Measurements from ENCODE around the gene KIF5C.

- TF ChIP-seq SP2 (tag by site-specific recombination; IDR thresholded peaks at IDR 0.05), result no peak
- TF ChIP-seq, protein P1, sequence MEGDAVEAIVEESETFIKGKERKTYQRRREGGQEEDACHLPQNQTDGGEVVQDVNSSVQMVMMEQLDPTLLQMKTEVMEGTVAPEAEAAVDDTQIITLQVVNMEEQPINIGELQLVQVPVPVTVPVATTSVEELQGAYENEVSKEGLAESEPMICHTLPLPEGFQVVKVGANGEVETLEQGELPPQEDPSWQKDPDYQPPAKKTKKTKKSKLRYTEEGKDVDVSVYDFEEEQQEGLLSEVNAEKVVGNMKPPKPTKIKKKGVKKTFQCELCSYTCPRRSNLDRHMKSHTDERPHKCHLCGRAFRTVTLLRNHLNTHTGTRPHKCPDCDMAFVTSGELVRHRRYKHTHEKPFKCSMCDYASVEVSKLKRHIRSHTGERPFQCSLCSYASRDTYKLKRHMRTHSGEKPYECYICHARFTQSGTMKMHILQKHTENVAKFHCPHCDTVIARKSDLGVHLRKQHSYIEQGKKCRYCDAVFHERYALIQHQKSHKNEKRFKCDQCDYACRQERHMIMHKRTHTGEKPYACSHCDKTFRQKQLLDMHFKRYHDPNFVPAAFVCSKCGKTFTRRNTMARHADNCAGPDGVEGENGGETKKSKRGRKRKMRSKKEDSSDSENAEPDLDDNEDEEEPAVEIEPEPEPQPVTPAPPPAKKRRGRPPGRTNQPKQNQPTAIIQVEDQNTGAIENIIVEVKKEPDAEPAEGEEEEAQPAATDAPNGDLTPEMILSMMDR (tag by site-specific recombination; IDR thresholded peaks at IDR 0.05), result no peak
- no peak for TF ChIP-seq ZNF701 (tag by site-specific recombination; IDR thresholded peaks at IDR 0.05)
- TF ChIP-seq ZNF558 (tag by site-specific recombination; IDR thresholded peaks at IDR 0.05), result no peak
- TF ChIP-seq ZNF341 (tag by site-specific recombination; IDR thresholded peaks at IDR 0.05; ENCODE audit: low read depth), result no peak
- no peak for TF ChIP-seq ZNF658 (tag by site-specific recombination; IDR thresholded peaks at IDR 0.05)
- no peak for TF ChIP-seq TSHZ1 (tag by site-specific recombination; IDR thresholded peaks at IDR 0.05; ENCODE audit: borderline replicate concordance)
- TF ChIP-seq HOXC10 (CRISPR knock-in tag; IDR thresholded peaks at IDR 0.05), result no peak
- TF ChIP-seq ZNF777 (tag by site-specific recombination; IDR thresholded peaks at IDR 0.05; ENCODE audit: borderline replicate concordance), result no peak
- no peak for TF ChIP-seq ZNF621 (tag by site-specific recombination; IDR thresholded peaks at IDR 0.05)
Measured at GRCh38 chr2:148952621-148953020, 77.6 kb downstream of the KIF5C start.
